ENCODE results near the gene LGSN. TPM values are rescaled to one million over a fixed set of nuclear protein-coding genes. Genes with fewer than 3 reads are reported as not detected.

Gene LGSN
- total and polyA plus RNA-seq, 2 of the 8 experiments (the other 6 are each of a cell fraction or from before 2014, with no cell fraction given): 0.08 TPM; not detected in 1

DNA sequence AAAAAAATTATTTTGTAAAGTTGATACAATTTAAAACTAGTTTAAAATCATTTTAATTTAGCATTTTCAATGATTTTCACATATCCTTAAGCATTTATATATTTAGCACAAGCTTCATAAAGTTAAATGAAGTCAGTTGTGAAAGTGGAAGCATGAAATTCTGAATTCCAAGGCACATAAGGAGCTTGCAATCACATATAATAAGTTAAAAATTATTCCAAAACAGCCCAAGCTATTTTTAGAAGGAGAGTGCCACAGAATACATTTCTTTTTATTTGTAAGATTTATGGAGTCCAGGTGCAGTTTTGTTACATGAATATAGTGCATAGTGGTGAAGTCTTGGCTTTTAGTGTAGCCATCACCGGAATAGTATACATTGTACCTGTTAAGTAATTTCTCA is 3.2 kb upstream of the LGSN start:
- peaks cover 0 to 8% of the 10 kb centered on the region in 2 experiments; a peak in 1 of 4 replicates for H3K9me3 ChIP-seq (ENCODE audit: insufficient read depth in 2 of 2, low read depth in 1 of 2, low read length in 1 of 2)
- H2BK120ac ChIP-seq (replicated peaks; ENCODE audit: low read depth, low read length): no peak overlapping the region
- H3K9ac ChIP-seq (replicated peaks in 1 of 4; ENCODE audit: extremely low read depth in 1 of 4, low read depth in 3 of 4, low read length in 3 of 4): no peak overlapping the region
- H4K91ac ChIP-seq (replicated peaks; ENCODE audit: insufficient read length, low read length): no peak overlapping the region
- no peak overlapping the region for H3K56ac ChIP-seq (replicated peaks; ENCODE audit: insufficient read length, low read depth, low read length)
- H3K23ac ChIP-seq (ENCODE audit: insufficient read length): no peak overlapping the region
- 88% methylated on average over 1 of the region's 1 CpG; no CpG with 5 or more reads in 1 of the 2 experiments for WGBS, 2 experiments (ENCODE audit: extremely low coverage in 1 of 2, insufficient coverage in 1 of 2, insufficient read length in 1 of 2, insufficient replicate concordance in 2 of 2, low coverage in 1 of 2, low lambda C conversion rate in 2 of 2, missing lambda C conversion rate in 1 of 2)
- H2BK12ac ChIP-seq (ENCODE audit: low read depth, low read length): no peak overlapping the region
- H2AK5ac ChIP-seq (ENCODE audit: low read depth, low read length): no peak overlapping the region
- POLR2A ChIA-PET (ENCODE audit: partially characterized antibody): no interaction called here
- no peak overlapping the region for H4K5ac ChIP-seq (ENCODE audit: insufficient read length, low read depth, low read length)
- H3K36me3 ChIP-seq (ENCODE audit: control insufficient read depth in 2 of 4, insufficient read depth in 4 of 4, low read length in 3 of 4): no peaks in the 10 kb centered on the region
- DNase-seq (ENCODE audit: low read depth in 1 of 2, low spot score in 2 of 2) (no peak), FAIRE-seq (no peak)
- no peaks in the 10 kb centered on the region for H4K20me1 ChIP-seq (replicated peaks in 1 of 2; ENCODE audit: control insufficient read depth in 1 of 2, insufficient read depth in 2 of 2, low read length in 2 of 2)
- H3K14ac ChIP-seq (ENCODE audit: insufficient read length): no peak overlapping the region
- H4K8ac ChIP-seq (ENCODE audit: extremely low read depth, insufficient read depth, low read length): no peak overlapping the region
- CTCF ChIA-PET (ENCODE audit: partially characterized antibody): interaction anchor here (1.1 kb wide), 1 partner anchor 287 kb away, joined by 3 read pairs; no protein-coding TSS in a partner anchor
- no peak overlapping the region for H3K18ac ChIP-seq (ENCODE audit: extremely low read depth, low read length)
- no peaks in the 10 kb centered on the region for H3K79me2 ChIP-seq (ENCODE audit: control insufficient read depth in 1 of 2, insufficient read depth in 2 of 2, low read length in 2 of 2)
- H3K27ac ChIP-seq (ENCODE audit: low read depth, low read length): no peak overlapping the region
- no peak overlapping the region for H3K4me2 ChIP-seq (ENCODE audit: insufficient read depth in 1 of 2, low read depth in 2 of 2, low read length in 2 of 2)
- H2BK15ac ChIP-seq (ENCODE audit: low read length): no peak overlapping the region
- no peaks in the 10 kb centered on the region for H3K27me3 ChIP-seq (replicated peaks in 1 of 4; ENCODE audit: control insufficient read depth in 3 of 4, extremely low read depth in 1 of 4, insufficient read depth in 3 of 4, low read length in 3 of 4)
- no peaks in the 10 kb centered on the region for H3K23me2 ChIP-seq (ENCODE audit: low read depth, low read length)
- no peaks in the 10 kb centered on the region for H3K4me1 ChIP-seq (replicated peaks in 1 of 4; ENCODE audit: control insufficient read depth in 3 of 4, insufficient read depth in 4 of 4, low read length in 3 of 4)
- no peaks in the 10 kb centered on the region for H3K79me1 ChIP-seq (ENCODE audit: low read depth, low read length)
- no peak overlapping the region for H3K4ac ChIP-seq (replicated peaks; ENCODE audit: insufficient read length, low read depth, low read length)
- no peak overlapping the region for H2BK5ac ChIP-seq (ENCODE audit: low read depth, low read length)
- no peak overlapping the region for H3K4me3 ChIP-seq (ENCODE audit: extremely low read depth in 1 of 4, insufficient read depth in 2 of 4, low read depth in 3 of 4, low read length in 4 of 4)
- no peak overlapping the region for H2AFZ ChIP-seq (ENCODE audit: low read length)
- H2BK20ac ChIP-seq (ENCODE audit: low read length): no peak overlapping the region
- TF ChIP-seq PHF8 (conservative IDR thresholded peaks at IDR 0.05; ENCODE audit: low read depth, low read length): no peak
- TF ChIP-seq KDM5A (IDR thresholded peaks at IDR 0.05; ENCODE audit: low read length): no peak
- TF ChIP-seq SAP30 (IDR thresholded peaks at IDR 0.05; ENCODE audit: insufficient read depth, insufficient replicate concordance, low read length): no peak
- no peak for TF ChIP-seq SP1 (IDR thresholded peaks at IDR 0.05; ENCODE audit: low read depth, low read length)
- TF ChIP-seq TCF12 (IDR thresholded peaks at IDR 0.05; ENCODE audit: low read depth, low read length): no peak
- TF ChIP-seq TAF7 (optimal IDR thresholded peaks at IDR 0.05; ENCODE audit: borderline replicate concordance, low read depth, low read length): no peak
- no peak for TF ChIP-seq CTBP2 (IDR thresholded peaks at IDR 0.05; ENCODE audit: borderline replicate concordance, insufficient read depth, insufficient read length, low read length)
- no peak for TF ChIP-seq HDAC6 (IDR thresholded peaks at IDR 0.05; ENCODE audit: low read depth, low read length)
- no peak for TF ChIP-seq JUND (IDR thresholded peaks at IDR 0.05; ENCODE audit: low read length)
- TF ChIP-seq CEBPB (IDR thresholded peaks at IDR 0.05; ENCODE audit: low read depth, low read length): no peak

All from H1 (cell line).